SJSA1 (cell line): ENCODE measurements around the gene MT1E. TPM values are rescaled to one million over a fixed set of nuclear protein-coding genes. Genes with fewer than 3 reads are reported as not detected.

Experiments used
- DNase-seq, 2 experiments: peaks; one replicate each; pipeline ENCODE4 v3.0.0-alpha.2; 2015 to 2020; ENCODE audit warnings: low spot score in 2 of 2, low read depth in 1 of 2
- H3K27ac ChIP-seq: fragments of 250-450 bp; sonication (Bioruptor Pico); 2 replicates; pipeline ENCODE4 v1.5.1; 2020; ENCODE audit warnings: mild to moderate bottlenecking, moderate library complexity
- H3K27me3 ChIP-seq: fragments of 250-450 bp; sonication (Bioruptor Pico); replicated peaks from 2 replicates; pipeline ENCODE4 v1.5.1; 2020; ENCODE audit warnings: mild to moderate bottlenecking, moderate library complexity
- H3K36me3 ChIP-seq: fragments of 250-450 bp; sonication (Bioruptor Pico); 2 replicates; pipeline ENCODE4 v1.5.1; 2020; ENCODE audit warnings: mild to moderate bottlenecking
- H3K4me1 ChIP-seq: fragments of 250-450 bp; sonication (Bioruptor Pico); replicated peaks from 2 replicates; pipeline ENCODE4 v1.6.1; 2021; ENCODE audit warnings: mild to moderate bottlenecking
- H3K4me3 ChIP-seq: fragments of 250-450 bp; sonication (Bioruptor Pico); 2 replicates; pipeline ENCODE4 v1.5.1; 2020; ENCODE audit warnings: mild to moderate bottlenecking
- H3K9me3 ChIP-seq: fragments of 250-450 bp; sonication (Bioruptor Pico); replicated peaks from 2 replicates; pipeline ENCODE4 v1.5.1; 2020; ENCODE audit warnings: mild to moderate bottlenecking
- total RNA-seq: library from RNA; depleted of rRNA; stranded (reverse); fragments of >200 nt; shearing (Covaris generic); gene quantifications from 2 replicates; pipeline ENCODE4 v1.2.3, GENCODE V29; 2014

The MT1E gene
- total RNA-seq, 1 experiment from 2014 or later: 63.9 TPM

DNA sequence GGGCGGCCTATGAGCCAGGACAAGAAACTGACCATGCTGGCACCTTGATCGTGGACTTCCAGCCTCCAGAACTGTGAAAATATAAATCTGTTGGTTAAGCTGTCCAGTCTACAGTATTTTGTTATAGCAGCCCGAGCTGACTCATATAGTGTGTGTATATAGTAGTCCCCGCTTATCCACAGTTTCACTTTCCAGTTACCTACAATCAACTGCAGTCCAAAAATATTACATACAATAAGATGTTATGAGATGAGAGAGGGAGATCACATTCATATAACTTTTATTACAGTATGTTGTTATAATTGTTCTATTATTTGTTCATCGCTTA lies 31.3 kb upstream of the MT1E start:
- H3K36me3 ChIP-seq: no peaks in the 10 kb centered on the region
- H3K27ac ChIP-seq: no peak overlapping the region
- H3K4me3 ChIP-seq: no peak overlapping the region
- H3K4me1 ChIP-seq: peaks cover 3% of the 10 kb centered on the region
- peaks cover 30% of the 10 kb centered on the region for H3K27me3 ChIP-seq
- DNase-seq: no peak
- H3K9me3 ChIP-seq: peaks cover 3% of the 10 kb centered on the region; the same call in 1 of the 2 replicates

DNA sequence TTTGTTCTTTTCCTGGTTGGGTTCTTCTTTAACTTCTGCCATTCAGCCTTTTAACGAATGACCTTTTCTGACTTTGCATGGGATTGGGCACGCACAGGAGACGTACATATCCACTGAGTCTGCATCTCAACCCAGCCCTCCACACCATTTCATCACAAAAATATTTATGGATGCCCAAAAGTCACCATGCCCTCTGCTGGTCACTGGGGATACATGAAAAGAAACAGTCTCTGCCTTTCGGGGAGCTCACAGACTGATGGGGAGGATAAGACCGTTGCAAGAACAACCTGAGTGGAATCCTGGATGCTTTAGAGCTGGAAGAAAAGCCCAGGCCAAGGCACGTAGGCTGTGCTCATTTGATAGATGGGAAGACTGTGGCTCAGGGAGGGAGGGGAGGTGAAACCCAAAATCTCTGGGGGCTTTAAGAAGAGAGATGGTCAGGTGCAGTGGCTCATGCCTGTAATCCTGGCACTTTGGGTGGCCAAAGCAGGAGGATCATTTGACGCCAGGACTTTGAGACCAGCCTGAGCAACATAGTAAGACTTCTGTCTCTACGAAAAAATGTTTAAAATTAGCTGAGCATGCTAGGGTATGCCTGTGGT lies 25.1 kb upstream of the MT1E start:
- DNase-seq: peak in 1 of 2 experiments; percentile 32
- peaks cover 2% of the 10 kb centered on the region for H3K4me1 ChIP-seq
- no peak overlapping the region for H3K4me3 ChIP-seq

GRCh38 chr16:56601325-56601724 lies 24.3 kb upstream of the MT1E start:
- H3K9me3 ChIP-seq: no peaks in the 10 kb centered on the region; the same call in 1 of the 2 replicates
- H3K27ac ChIP-seq: no peak overlapping the region

More for the DNA sequence above, 25.1 kb upstream of the MT1E start:
- Histone ChIP-seq H3K27ac (no peak overlapping the region), H3K27me3 (0 out of 2 replicates have a peak, but pooled peaks cover 5% of the 10 kb centered on the region), H3K9me3 (no peaks in the 10 kb centered on the region; the same call in 1 of the 2 replicates), H3K36me3 (no peaks in the 10 kb centered on the region)

GRCh38 chr16:56603589-56603988 lies 22.0 kb upstream of the MT1E start:
- H3K27me3 ChIP-seq: no peaks in the 10 kb centered on the region
- H3K4me1 ChIP-seq: peaks cover 30% of the 10 kb centered on the region
- no peak overlapping the region for H3K27ac ChIP-seq
- H3K36me3 ChIP-seq: no peaks in the 10 kb centered on the region
- no peak overlapping the region for H3K4me3 ChIP-seq
- peak in 1 of 2 experiments; percentile 25 for DNase-seq
- no peaks in the 10 kb centered on the region for H3K9me3 ChIP-seq

More at GRCh38 chr16:56601325-56601724, 24.3 kb upstream of the MT1E start:
- DNase-seq: no peak
- H3K4me3 ChIP-seq: no peak overlapping the region
- H3K36me3 ChIP-seq: no peaks in the 10 kb centered on the region
- H3K4me1 ChIP-seq: peaks cover 11% of the 10 kb centered on the region
- H3K27me3 ChIP-seq: 0 out of 2 replicates have a peak, but pooled peaks cover 5% of the 10 kb centered on the region

GRCh38 chr16:56604966-56605365 lies 20.6 kb upstream of the MT1E start:
- H3K36me3 ChIP-seq: no peaks in the 10 kb centered on the region
- no peak overlapping the region for H3K27ac ChIP-seq
- no peaks in the 10 kb centered on the region for H3K27me3 ChIP-seq
- H3K4me1 ChIP-seq: peaks cover 31% of the 10 kb centered on the region
- no peaks in the 10 kb centered on the region for H3K9me3 ChIP-seq
- H3K4me3 ChIP-seq: no peak overlapping the region
- DNase-seq: no peak

GRCh38 chr16:56605475-56605874 lies 20.1 kb upstream of the MT1E start:
- H3K36me3 ChIP-seq: no peaks in the 10 kb centered on the region
- peak overlapping the region; percentile 92 for H3K27ac ChIP-seq
- DNase-seq: no peak
- H3K4me1 ChIP-seq: peaks cover 37% of the 10 kb centered on the region
- no peak overlapping the region for H3K4me3 ChIP-seq
- no peaks in the 10 kb centered on the region for H3K9me3 ChIP-seq
- H3K27me3 ChIP-seq: no peaks in the 10 kb centered on the region

DNA sequence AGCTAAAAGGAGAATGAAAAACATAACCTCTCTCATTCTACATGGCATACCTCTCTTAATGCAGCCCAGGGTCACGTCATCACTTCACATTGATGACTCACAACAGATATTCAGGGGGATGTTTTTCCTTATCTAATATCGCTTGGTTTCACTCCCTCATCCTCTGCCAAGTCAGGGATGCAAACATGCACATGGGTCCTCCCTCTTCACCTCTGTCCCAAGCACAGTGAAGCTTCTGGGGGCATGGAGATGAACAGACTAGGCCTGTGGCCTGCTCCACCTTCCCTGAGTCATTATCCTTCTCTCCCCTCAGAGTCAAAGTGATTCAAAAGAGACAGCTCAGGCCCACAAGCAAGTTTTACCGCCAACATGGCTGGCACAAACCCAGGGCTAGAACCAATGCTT lies 19.5 kb upstream of the MT1E start:
- DNase-seq: peak; percentile 71 to 83
- Histone ChIP-seq H3K27ac (peak overlapping the region; percentile 92), H3K9me3 (no peaks in the 10 kb centered on the region), H3K4me1 (peaks cover 43% of the 10 kb centered on the region), H3K4me3 (peak overlapping the region; percentile 1; the same call in 1 of the 2 replicates), H3K27me3 (no peaks in the 10 kb centered on the region), H3K36me3 (no peaks in the 10 kb centered on the region)

- DNase-seq: no peak
- Histone ChIP-seq H3K4me3 (peak overlapping the region; percentile 1), H3K27me3 (no peaks in the 10 kb centered on the region), H3K9me3 (no peaks in the 10 kb centered on the region), H3K27ac (peak overlapping the region; percentile 92), H3K36me3 (no peaks in the 10 kb centered on the region), H3K4me1 (peaks cover 48% of the 10 kb centered on the region)
These were observed 19.0 kb upstream of the MT1E start for GRCh38 chr16:56606476-56607108.

DNA sequence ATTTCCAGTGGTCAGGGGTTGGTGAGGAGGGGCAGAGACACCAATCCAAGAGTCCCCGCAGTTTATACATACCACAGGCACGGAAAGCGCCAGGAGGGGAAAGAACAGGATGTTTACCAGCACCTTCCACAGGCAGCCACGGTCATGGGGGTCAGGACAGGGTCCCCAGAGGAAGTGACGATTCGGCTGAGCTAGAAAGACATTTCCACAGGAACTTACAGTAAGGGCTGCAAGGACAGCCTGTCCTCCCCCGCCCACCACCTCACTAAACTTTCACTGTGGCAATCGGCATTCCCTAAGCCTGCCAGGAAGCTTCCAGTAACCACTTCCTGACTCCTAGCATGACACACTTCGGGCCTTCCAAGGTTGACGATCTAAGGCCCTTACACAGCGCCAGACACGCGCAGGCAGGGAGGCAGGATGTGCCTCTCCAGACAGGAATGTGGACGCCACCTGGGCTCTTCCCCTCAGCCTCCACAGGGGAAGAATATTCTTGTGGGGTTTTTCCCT lies 18.4 kb upstream of the MT1E start:
- Histone ChIP-seq H3K36me3 (no peaks in the 10 kb centered on the region), H3K27ac (peak overlapping the region; percentile 92), H3K27me3 (no peaks in the 10 kb centered on the region), H3K4me1 (peaks cover 52% of the 10 kb centered on the region), H3K9me3 (no peaks in the 10 kb centered on the region), H3K4me3 (peak overlapping the region; percentile 1)
- DNase-seq: peak; percentile 96 to 97

DNA sequence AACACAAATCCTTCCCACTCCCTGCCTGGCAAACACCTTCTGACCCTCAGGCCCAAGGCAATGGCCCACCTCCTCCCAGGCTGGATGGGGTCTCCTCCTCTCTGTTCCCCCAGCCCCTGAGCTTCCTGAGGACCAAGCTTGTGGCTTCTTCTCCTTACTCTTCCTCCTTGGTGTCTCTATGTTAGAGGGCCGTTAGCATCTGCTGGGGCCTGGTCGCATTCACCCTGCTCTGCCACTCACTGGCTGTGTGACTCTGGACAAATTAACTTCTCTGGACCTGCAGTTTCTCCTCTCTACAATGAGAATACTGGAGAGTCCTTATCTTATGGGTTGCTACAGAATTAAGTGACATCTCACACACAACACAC lies 17.9 kb upstream of the MT1E start:
- DNase-seq: no peak
- H3K4me1 ChIP-seq: peaks cover 57% of the 10 kb centered on the region

DNA sequence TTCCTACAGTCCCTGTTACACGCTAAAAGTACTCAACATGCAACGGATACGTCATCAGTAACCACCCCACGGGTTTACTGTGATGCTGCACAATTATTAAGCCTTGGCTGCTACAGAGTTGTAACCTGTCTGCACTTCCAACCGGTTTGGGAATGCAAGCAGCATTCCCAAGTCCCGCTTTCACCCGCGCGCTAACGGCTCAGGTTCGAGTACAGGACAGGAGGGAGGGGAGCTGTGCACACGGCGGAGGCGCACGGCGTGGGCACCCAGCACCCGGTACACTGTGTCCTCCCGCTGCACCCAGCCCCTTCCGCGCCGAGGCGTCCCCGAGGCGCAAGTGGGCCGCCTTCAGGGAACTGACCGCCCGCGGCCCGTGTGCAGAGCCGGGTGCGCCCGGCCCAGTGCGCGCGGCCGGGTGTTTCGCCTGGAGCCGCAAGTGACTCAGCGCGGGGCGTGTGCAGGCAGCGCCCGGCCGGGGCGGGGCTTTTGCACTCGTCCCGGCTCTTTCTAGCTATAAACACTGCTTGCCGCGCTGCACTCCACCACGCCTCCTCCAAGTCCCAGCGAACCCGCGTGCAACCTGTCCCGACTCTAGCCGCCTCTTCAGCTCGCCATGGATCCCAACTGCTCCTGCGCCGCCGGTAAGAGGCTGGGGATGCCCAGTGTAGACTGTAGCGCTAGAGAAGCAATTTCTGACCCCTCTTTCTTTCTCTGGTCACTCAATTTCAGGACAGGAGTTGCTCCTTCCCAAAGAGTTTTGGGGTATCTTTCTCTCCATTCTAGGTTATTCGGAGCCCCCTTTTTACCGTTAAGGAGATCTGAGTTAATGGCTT lies 17.3 kb upstream of the MT1E start, which contains the start of gene MT2A:
Gene MT2A, plus strand, starts transcription at position 542 of the 833 bp plus-strand sequence. Its CDS starts 72 bp downstream, at position 614.
- Histone ChIP-seq H3K4me3 (peak within 1 kb of the TSS; percentile 47), H3K27ac (peak within 1 kb of the TSS; percentile 96), H3K27me3 (no peaks in the 10 kb centered on the region), H3K4me1 (peaks cover 63% of the 10 kb centered on the region), H3K9me3 (no peaks in the 10 kb centered on the region), H3K36me3 (no peaks in the 10 kb centered on the region)
- peak; percentile 90 to 96 for DNase-seq

More for the DNA sequence above, 17.9 kb upstream of the MT1E start:
- peak overlapping the region; percentile 47 for H3K4me3 ChIP-seq
- no peaks in the 10 kb centered on the region for H3K27me3 ChIP-seq
- peak overlapping the region; percentile 92 for H3K27ac ChIP-seq
- no peaks in the 10 kb centered on the region for H3K9me3 ChIP-seq
- H3K36me3 ChIP-seq: no peaks in the 10 kb centered on the region

- Histone ChIP-seq H3K9me3 (no peaks in the 10 kb centered on the region), H3K27me3 (no peaks in the 10 kb centered on the region), H3K4me1 (peaks cover 70% of the 10 kb centered on the region), H3K27ac (peak overlapping the region; percentile 96), H3K36me3 (no peaks in the 10 kb centered on the region), H3K4me3 (peak overlapping the region; percentile 47)
- DNase-seq: no peak
These were observed 16.6 kb upstream of the MT1E start for GRCh38 chr16:56608876-56609462.

DNA sequence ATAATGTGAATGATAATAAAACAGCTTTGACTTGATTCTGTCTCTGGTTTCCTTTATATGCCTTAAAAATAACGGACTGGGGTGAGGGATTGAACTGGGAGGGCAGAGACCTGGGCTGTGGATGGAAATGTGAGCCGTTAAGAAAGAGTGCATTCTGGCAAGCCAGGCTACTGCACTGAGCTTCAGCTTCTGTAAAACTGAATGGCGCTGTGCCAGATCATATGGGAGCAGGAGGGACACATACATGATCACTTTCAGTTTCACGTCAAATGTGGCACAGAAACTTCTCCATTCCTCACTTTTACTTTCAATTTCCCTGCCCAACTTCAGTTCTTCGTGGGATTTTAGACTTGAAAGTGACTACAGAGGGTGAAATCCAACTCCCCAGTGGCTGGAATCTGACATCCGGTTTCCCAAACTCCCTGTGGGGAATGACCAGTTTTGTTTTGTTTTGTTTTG lies 16.1 kb upstream of the MT1E start:
- Histone ChIP-seq H3K27me3 (no peaks in the 10 kb centered on the region), H3K27ac (peak overlapping the region; percentile 96), H3K9me3 (no peaks in the 10 kb centered on the region), H3K4me3 (peak overlapping the region; percentile 47), H3K36me3 (no peaks in the 10 kb centered on the region), H3K4me1 (peaks cover 75% of the 10 kb centered on the region)
- DNase-seq: peak; percentile 78 to 92
